ENCODE data around the gene GAS2L3.

The GAS2L3 gene

GRCh38 chr12:100564090-100564489 lies 9.4 kb upstream of the GAS2L3 start:
- H3K9me3 Mint-ChIP-seq = no peaks in the 10 kb centered on the region
- H3K27me3 Mint-ChIP-seq (ENCODE audit: low read depth) = peaks cover 29% of the 10 kb centered on the region
- no peak overlapping the region for H3K27ac Mint-ChIP-seq
- no peaks in the 10 kb centered on the region for H3K36me3 Mint-ChIP-seq (ENCODE audit: low read depth)
- no peak overlapping the region for H3K4me3 Mint-ChIP-seq
- H3K4me1 Mint-ChIP-seq (ENCODE audit: low read depth) = peaks cover 6% of the 10 kb centered on the region

- no peaks in the 10 kb centered on the region for H3K9me3 Mint-ChIP-seq
- H3K27ac Mint-ChIP-seq = no peak overlapping the region
- no peaks in the 10 kb centered on the region for H3K36me3 Mint-ChIP-seq (ENCODE audit: low read depth)
- peaks cover 6% of the 10 kb centered on the region for H3K4me1 Mint-ChIP-seq (ENCODE audit: low read depth)
- no peak overlapping the region for H3K4me3 Mint-ChIP-seq
- H3K27me3 Mint-ChIP-seq (ENCODE audit: low read depth) = peaks cover 29% of the 10 kb centered on the region
Measured at GRCh38 chr12:100564905-100565467, 8.5 kb upstream of the GAS2L3 start.

DNA sequence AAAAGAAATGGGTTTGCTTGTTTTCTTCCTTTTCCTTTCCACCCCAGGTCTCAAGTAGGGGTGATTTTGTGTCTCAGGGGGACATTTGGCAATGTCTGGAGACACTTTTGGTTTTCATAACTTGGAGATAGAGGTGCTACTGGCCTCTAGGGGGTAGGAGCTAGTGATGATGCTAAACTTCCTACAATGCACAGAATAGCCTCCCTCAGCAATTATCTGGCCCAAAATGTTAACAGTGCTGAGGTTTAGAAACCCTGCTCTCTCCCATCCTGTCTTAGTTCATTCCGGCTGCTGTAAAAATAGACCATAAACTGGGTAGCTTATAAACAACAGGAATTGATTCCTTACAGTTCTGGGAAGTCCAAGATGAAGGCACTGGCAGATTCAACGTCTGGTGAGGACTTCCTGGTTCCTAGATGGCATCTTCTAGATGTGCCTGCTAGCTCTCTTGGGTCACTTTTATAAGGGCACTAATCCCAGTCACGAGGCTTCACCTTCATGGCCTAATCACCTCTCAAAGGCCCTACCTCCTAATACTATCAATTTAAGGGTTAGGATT lies 7.4 kb upstream of the GAS2L3 start:
- no peaks in the 10 kb centered on the region for H3K36me3 Mint-ChIP-seq (ENCODE audit: low read depth)
- no peak overlapping the region for H3K27ac Mint-ChIP-seq
- no peaks in the 10 kb centered on the region for H3K9me3 Mint-ChIP-seq
- H3K27me3 Mint-ChIP-seq (ENCODE audit: low read depth) = peaks cover 32% of the 10 kb centered on the region
- peaks cover 6% of the 10 kb centered on the region for H3K4me1 Mint-ChIP-seq (ENCODE audit: low read depth)
- H3K4me3 Mint-ChIP-seq = no peak overlapping the region

DNA sequence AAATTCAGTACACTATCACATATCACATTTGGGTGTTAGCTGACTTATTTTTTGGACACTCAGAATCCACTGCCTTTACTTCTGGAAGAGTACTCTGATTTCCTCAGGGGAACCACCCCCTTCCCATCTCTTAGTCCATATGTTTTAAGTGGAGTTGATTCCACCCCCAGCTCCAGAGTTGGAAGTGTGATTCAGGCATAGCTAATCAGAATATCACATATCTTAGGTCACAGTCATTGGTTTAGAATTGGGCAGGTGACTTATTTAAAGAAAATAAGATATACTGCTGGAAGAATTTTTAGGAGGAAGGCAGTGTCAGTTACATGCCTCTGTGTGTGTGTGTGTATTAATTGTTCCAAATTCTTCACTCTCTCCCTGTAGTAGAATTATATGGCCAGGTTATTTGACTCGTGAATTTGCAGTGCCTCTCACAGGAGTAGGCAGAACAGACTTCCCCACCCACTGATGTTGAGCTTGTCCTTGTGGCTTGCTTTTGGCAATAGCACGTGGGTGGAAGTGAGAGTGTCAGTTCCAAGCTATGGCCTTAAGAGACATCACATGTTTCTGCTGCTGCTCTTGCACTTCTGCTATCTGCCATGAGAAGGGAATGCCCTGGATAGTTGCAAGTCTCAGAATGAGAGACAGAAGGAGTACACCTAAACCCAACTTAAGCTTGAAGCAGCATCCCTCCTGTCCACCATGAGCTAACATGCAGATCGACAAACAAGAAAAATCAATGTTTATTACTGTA lies 6.4 kb upstream of the GAS2L3 start:
- peaks cover 34% of the 10 kb centered on the region for H3K27me3 Mint-ChIP-seq (ENCODE audit: low read depth)
- H3K9me3 Mint-ChIP-seq = no peaks in the 10 kb centered on the region
- no peaks in the 10 kb centered on the region for H3K36me3 Mint-ChIP-seq (ENCODE audit: low read depth)
- no peak overlapping the region for H3K4me3 Mint-ChIP-seq
- H3K4me1 Mint-ChIP-seq (ENCODE audit: low read depth) = peaks cover 6% of the 10 kb centered on the region
- H3K27ac Mint-ChIP-seq = no peak overlapping the region

DNA sequence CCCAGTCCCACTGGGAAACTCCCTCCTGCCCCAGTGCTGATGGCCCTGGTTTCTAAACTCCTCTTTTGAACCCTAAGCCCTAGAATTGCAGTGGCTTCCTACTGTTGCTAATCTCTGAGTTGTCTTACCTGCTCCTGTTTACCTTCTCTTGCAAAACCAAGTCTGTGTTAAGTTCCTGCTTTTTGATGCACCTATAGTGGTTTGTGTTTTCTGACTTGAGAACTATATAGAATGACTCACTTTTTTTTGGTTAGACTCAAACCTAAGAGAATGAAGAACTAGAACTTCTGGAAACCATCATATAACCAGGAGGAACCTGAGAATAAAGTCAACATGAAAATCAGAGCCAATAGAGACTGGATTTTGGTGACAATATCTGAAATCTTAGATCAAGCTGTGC lies 5.5 kb upstream of the GAS2L3 start:
- Mint-ChIP-seq H3K36me3 (ENCODE audit: low read depth) (peaks cover 1% of the 10 kb centered on the region), H3K4me1 (ENCODE audit: low read depth) (peaks cover 6% of the 10 kb centered on the region), H3K27me3 (ENCODE audit: low read depth) (peaks cover 32% of the 10 kb centered on the region)

GRCh38 chr12:100572184-100572583 lies 1.3 kb upstream of the GAS2L3 start:
- peaks cover 36% of the 10 kb centered on the region for H3K27me3 Mint-ChIP-seq (ENCODE audit: low read depth)
- peak overlapping the region; percentile 29 for H3K4me3 Mint-ChIP-seq
- peaks cover 12% of the 10 kb centered on the region for H3K4me1 Mint-ChIP-seq (ENCODE audit: low read depth)
- H3K27ac Mint-ChIP-seq = no peak overlapping the region
- H3K9me3 Mint-ChIP-seq = no peaks in the 10 kb centered on the region
- peaks cover 1% of the 10 kb centered on the region for H3K36me3 Mint-ChIP-seq (ENCODE audit: low read depth)

More for the DNA sequence above, 5.5 kb upstream of the GAS2L3 start:
- H3K4me3 Mint-ChIP-seq = no peak overlapping the region
- H3K9me3 Mint-ChIP-seq = no peaks in the 10 kb centered on the region
- no peak overlapping the region for H3K27ac Mint-ChIP-seq

DNA sequence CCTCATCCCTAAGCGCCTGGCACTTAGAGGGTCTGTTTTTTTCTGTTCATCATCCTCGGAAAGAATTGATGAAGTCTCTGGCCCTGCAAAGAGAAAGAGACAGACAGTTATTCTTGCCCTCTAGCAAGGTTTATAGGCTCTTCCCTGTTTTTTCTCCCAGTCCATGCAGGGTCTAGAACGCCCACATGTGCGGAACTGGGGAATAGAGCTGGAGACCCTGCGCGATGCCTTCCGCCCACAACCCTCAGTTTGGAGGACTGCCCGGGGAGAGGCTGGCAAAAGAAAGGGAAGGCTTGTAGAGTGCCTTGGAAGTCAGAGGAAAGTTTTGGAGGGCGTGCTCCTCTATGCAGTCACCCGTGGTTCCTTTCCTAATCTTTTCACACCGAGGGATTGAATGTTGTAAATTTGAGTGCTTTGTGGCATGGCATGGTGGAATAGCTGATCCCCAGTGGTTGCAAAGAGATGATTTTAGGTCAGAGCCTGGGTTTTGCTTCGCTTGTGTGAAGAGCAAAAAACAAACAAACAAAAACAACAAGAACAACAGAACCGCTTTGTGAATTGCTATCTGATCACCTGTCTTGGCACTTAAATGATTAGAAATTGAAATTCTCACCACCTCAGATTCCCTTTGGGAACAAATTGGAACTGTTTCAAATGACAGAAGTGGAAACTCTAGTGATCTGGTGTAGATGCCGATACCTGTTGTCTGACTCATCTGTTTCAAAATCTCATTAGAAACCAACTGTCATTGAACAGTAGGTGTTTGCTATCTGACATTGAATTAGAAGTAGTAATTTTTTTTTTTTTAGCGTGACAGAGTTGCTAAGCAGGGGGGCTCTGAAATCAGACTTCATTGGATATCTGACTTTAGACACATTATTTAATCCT lies 947 bp downstream of the GAS2L3 start:
- Mint-ChIP-seq H3K9me3 (no peaks in the 10 kb centered on the region), H3K4me1 (ENCODE audit: low read depth) (peaks cover 7% of the 10 kb centered on the region), H3K27ac (no peak overlapping the region), H3K4me3 (peak overlapping the region; percentile 93), H3K27me3 (ENCODE audit: low read depth) (peaks cover 29% of the 10 kb centered on the region), H3K36me3 (ENCODE audit: low read depth) (peaks cover 1% of the 10 kb centered on the region)

GRCh38 chr12:100576331-100577036 lies 3.0 kb downstream of the GAS2L3 start:
- H3K4me1 Mint-ChIP-seq (ENCODE audit: low read depth) = peaks cover 7% of the 10 kb centered on the region
- no peak overlapping the region for H3K4me3 Mint-ChIP-seq
- H3K27ac Mint-ChIP-seq = no peak overlapping the region
- no peaks in the 10 kb centered on the region for H3K9me3 Mint-ChIP-seq
- H3K27me3 Mint-ChIP-seq (ENCODE audit: low read depth) = peaks cover 26% of the 10 kb centered on the region
- peaks cover 1% of the 10 kb centered on the region for H3K36me3 Mint-ChIP-seq (ENCODE audit: low read depth)

- Mint-ChIP-seq H3K27ac (no peak overlapping the region), H3K4me1 (ENCODE audit: low read depth) (peaks cover 7% of the 10 kb centered on the region), H3K9me3 (peaks cover 4% of the 10 kb centered on the region), H3K27me3 (ENCODE audit: low read depth) (peaks cover 22% of the 10 kb centered on the region), H3K36me3 (ENCODE audit: low read depth) (no peaks in the 10 kb centered on the region), H3K4me3 (no peak overlapping the region)
Measured at GRCh38 chr12:100578923-100579322, 5.4 kb downstream of the GAS2L3 start.

DNA sequence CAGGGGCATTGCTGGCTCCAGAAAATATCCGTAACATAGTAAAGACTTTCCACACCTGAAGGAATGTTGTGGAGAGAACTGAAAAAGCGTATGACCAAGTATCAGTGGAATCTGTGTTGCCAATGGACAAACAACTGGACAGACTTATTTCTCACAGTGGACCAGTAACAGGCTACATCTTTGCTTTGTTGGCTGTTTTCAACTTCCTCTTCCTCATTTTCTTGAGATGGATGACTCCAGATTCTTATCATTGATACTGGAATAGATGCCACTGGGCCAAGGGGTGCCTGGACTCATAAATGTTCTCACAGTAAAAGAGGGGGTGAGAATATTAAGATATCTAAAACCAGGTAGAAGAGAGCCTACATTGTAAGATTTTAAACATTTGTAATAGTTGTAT lies 6.4 kb downstream of the GAS2L3 start:
- Mint-ChIP-seq H3K36me3 (ENCODE audit: low read depth) (no peaks in the 10 kb centered on the region), H3K27ac (no peak overlapping the region), H3K9me3 (peaks cover 4% of the 10 kb centered on the region), H3K4me1 (ENCODE audit: low read depth) (no peaks in the 10 kb centered on the region), H3K4me3 (no peak overlapping the region), H3K27me3 (ENCODE audit: low read depth) (peaks cover 14% of the 10 kb centered on the region)

DNA sequence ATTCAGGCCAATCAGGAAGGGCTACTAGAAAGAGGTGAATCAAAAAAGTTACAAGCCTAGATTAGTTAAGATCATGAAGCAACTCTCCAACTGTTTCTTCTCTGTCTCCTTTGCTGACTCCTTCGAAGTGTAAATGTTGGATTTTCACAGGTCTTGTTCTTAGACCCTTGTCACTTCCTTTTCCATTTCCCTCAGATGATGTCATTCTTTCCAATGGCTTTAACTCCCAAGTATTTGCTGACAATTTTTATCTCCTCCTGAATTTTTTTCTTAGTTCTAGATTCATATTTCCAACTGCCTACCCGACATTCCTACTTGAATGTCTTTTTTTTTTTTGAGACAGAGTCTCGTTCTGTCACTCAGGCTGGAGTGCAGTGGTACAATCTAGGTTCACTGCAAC lies 10.8 kb downstream of the GAS2L3 start:
- Mint-ChIP-seq H3K4me1 (ENCODE audit: low read depth) (no peaks in the 10 kb centered on the region), H3K36me3 (ENCODE audit: low read depth) (no peaks in the 10 kb centered on the region), H3K4me3 (no peak overlapping the region), H3K9me3 (peaks cover 32% of the 10 kb centered on the region), H3K27me3 (ENCODE audit: low read depth) (no peaks in the 10 kb centered on the region), H3K27ac (no peak overlapping the region)

DNA sequence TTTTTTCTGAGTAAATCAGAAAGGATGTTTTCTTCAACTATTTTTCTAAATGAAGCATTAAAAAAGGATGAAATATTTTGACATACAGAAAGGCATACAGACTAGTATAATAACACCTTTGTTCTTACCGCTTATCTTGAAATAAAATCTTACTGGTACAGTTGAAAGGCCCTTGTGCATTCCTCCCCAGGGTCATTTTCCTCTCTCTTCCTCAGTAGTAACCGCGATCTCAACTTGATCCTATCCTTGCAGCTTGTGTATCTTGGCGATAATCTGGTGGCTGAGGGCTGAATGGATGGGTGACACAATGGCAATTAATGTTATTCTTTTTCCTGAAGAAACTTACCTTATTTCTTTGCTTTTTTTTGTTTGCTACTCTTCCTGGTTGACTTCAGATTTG lies 18.5 kb downstream of the GAS2L3 start:
- Mint-ChIP-seq H3K4me1 (ENCODE audit: low read depth) (no peaks in the 10 kb centered on the region), H3K9me3 (peaks cover 12% of the 10 kb centered on the region), H3K27me3 (ENCODE audit: low read depth) (no peaks in the 10 kb centered on the region), H3K4me3 (no peak overlapping the region), H3K27ac (no peak overlapping the region), H3K36me3 (ENCODE audit: low read depth) (no peaks in the 10 kb centered on the region)

DNA sequence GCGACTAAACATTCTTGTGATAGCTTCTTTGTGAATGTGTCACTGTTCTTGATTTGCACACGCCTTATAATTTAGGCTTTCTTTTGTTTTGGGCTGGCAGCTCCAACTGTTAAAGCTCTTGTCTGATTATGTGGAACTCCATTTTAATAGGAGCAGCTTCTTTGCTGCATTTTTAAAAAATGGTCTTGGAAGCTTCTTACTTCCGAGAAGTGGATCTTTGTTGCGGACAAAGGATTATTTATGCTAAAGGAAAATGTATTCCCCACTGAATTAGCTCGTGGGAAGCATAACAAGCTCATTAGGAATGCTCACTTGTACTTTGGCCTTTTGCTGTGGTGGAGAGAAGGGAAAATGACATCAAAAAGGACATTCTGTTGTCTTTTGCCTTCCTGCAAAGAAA lies 20.0 kb downstream of the GAS2L3 start:
- Mint-ChIP-seq H3K27ac (no peak overlapping the region), H3K36me3 (ENCODE audit: low read depth) (no peaks in the 10 kb centered on the region), H3K4me3 (no peak overlapping the region), H3K27me3 (ENCODE audit: low read depth) (no peaks in the 10 kb centered on the region), H3K9me3 (peaks cover 7% of the 10 kb centered on the region), H3K4me1 (ENCODE audit: low read depth) (no peaks in the 10 kb centered on the region)

- H3K9me3 Mint-ChIP-seq = no peaks in the 10 kb centered on the region
- H3K36me3 Mint-ChIP-seq (ENCODE audit: low read depth) = no peaks in the 10 kb centered on the region
- no peaks in the 10 kb centered on the region for H3K4me1 Mint-ChIP-seq (ENCODE audit: low read depth)
- H3K27ac Mint-ChIP-seq = no peak overlapping the region
- no peaks in the 10 kb centered on the region for H3K27me3 Mint-ChIP-seq (ENCODE audit: low read depth)
- no peak overlapping the region for H3K4me3 Mint-ChIP-seq
Measured at GRCh38 chr12:100601626-100602025, 28.1 kb downstream of the GAS2L3 start.

Measured in T-helper 1 cell treated with Interleukin-12 subunit alpha and Interleukin-12 subunit beta and Interleukin-4 antibody, amounts not matched to agents 30 μg/mL and 1 μg/mL, for 36 hours (primary cell).